Measurements from ENCODE around the gene KLHDC8B.

- TF ChIP-seq, protein P1, sequence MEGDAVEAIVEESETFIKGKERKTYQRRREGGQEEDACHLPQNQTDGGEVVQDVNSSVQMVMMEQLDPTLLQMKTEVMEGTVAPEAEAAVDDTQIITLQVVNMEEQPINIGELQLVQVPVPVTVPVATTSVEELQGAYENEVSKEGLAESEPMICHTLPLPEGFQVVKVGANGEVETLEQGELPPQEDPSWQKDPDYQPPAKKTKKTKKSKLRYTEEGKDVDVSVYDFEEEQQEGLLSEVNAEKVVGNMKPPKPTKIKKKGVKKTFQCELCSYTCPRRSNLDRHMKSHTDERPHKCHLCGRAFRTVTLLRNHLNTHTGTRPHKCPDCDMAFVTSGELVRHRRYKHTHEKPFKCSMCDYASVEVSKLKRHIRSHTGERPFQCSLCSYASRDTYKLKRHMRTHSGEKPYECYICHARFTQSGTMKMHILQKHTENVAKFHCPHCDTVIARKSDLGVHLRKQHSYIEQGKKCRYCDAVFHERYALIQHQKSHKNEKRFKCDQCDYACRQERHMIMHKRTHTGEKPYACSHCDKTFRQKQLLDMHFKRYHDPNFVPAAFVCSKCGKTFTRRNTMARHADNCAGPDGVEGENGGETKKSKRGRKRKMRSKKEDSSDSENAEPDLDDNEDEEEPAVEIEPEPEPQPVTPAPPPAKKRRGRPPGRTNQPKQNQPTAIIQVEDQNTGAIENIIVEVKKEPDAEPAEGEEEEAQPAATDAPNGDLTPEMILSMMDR (IDR thresholded peaks at IDR 0.05): no peak
- no peak for TF ChIP-seq POLR2AphosphoS5 (IDR thresholded peaks at IDR 0.05; ENCODE audit: insufficient read depth in 1 of 2, low read depth in 1 of 2)
These were observed 12.6 kb upstream of the KLHDC8B start for GRCh38 chr3:49158792-49159191.

All from vagina (tissue), 2 donors.